Tibial artery (tissue), 4 donors: ENCODE data around the gene NCKIPSD.

Source experiments
- DNase-seq, 2 donors: peaks; one replicate each; pipeline ENCODE4 v3.0.0-alpha.2; 2019
- H3K27ac ChIP-seq, 2 donors: fragments of 200-600 bp; sonication (generic) in 1 of 2; 1 replicate in 1 of 2; 2 replicates in 1 of 2; pipeline ENCODE4 v1.5.1; 2018 to 2019; ENCODE audit warnings: mild to moderate bottlenecking in 1 of 2
- H3K27me3 ChIP-seq, 2 donors: fragments of 200-600 bp; sonication (generic) in 1 of 2; one replicate each; pipeline versions ENCODE4 v1.5.1 to v1.6.0; 2016 to 2019
- H3K36me3 ChIP-seq, 3 donors: fragments of 200-600 bp; sonication (generic) in 2 of 3; one replicate each; pipeline ENCODE4 v1.5.1; 2016 to 2019; ENCODE audit warnings: mild to moderate bottlenecking in 2 of 3
- H3K4me1 ChIP-seq, 4 donors: fragments of 200-600 bp; sonication (generic) in 2 of 4; 1 replicate in 3 of 4; 2 replicates in 1 of 4; pipeline ENCODE4 v1.5.1; 2016 to 2019
- H3K4me3 ChIP-seq, 2 donors: fragments of 200-600 bp; sonication (generic) in 1 of 2; 1 replicate in 1 of 2; 2 replicates in 1 of 2; pipeline ENCODE4 v1.5.1; 2018 to 2019; ENCODE audit warnings: mild to moderate bottlenecking in 2 of 2
- H3K9me3 ChIP-seq, 3 donors: fragments of 200-600 bp; sonication (generic) in 1 of 3; one replicate each; pipeline ENCODE4 v1.5.1; 2016 to 2019
- CTCF ChIP-seq, 2 experiments: fragments of 200-600 bp in 1 of 2; fragments of 450-650 bp in 1 of 2; IDR thresholded peaks; one replicate each; pipeline ENCODE4 v1.5.1; 2017 to 2019; ENCODE audit warnings: antibody characterized with exemption in 2 of 2, mild to moderate bottlenecking in 1 of 2, moderate library complexity in 1 of 2
- intact Hi-C: fragments of 100-400 bp; cut with DNase I; formaldehyde crosslinking; loops from one replicate; pipeline ENCODE4 v1.15.0; 2023; ENCODE audit warnings: low total_unique reads

NCKIPSD gene

GRCh38 chr3:48679411-48680391, 6.0 kb downstream of the NCKIPSD start:
- no peaks in the 10 kb centered on the region for H3K9me3 ChIP-seq
- H3K4me1 ChIP-seq: peaks cover 0 to 21% (median 17%) of the 10 kb centered on the region in 4 donors
- H3K4me3 ChIP-seq: no peak overlapping the region
- no peak for DNase-seq
- no peak for TF ChIP-seq CTCF (IDR thresholded peaks at IDR 0.05)
- intact Hi-C loops: loop anchor here (10.0 kb wide), 1 partner anchor 215 kb away; a partner anchor contains a TSS
- no peaks in the 10 kb centered on the region for H3K27me3 ChIP-seq
- peaks cover 35 to 80% (median 67%) of the 10 kb centered on the region in 3 donors for H3K36me3 ChIP-seq
- H3K27ac ChIP-seq: no peak overlapping the region

DNA sequence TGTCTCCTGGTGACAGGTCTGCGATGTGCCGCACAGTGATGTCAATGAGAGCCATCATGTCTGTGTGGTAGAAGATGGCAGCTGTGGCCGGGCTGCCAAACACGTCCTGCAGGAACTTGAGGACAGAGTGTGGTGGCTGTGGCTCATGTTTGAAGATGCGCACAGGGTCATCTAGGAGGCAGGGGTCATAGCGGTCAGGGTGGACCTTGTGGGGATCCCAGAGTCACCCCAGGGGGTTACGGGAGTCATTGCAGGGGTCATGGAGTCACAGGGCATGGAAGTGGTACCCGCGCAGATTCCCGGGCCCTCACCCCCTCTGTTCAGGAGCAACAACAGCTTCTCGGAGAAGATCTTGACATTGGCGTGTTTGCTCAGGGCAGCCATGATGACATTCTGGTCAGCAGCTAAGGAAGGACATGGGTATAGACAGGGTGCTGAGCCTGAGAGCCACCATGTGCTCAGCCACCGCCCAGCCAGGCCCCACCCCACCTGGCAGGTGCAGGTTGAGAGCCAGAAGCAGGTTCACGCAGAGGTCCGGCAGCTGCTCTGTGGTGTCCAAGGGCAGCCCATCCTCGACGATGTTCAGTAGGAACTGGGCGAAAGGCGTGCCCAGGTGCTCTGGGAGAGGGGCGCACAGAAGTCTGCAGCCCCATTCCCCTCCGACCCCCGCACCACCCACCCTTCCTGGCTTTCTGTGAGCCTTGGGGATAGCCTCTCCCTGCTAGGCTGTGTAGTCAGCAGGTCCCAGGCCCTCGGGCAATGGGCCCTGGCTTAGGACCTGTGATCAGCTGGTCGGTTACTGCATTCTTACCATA, 6.9 kb downstream of the NCKIPSD start:
- peaks cover 35 to 89% (median 77%) of the 10 kb centered on the region in 3 donors for H3K36me3 ChIP-seq
- peaks cover 0 to 11% (median 8%) of the 10 kb centered on the region in 4 donors for H3K4me1 ChIP-seq
- H3K9me3 ChIP-seq: no peaks in the 10 kb centered on the region
- no peak overlapping the region for H3K4me3 ChIP-seq
- TF ChIP-seq CTCF (IDR thresholded peaks at IDR 0.05): no peak
- H3K27ac ChIP-seq: no peak overlapping the region
- no peak for DNase-seq
- H3K27me3 ChIP-seq: no peaks in the 10 kb centered on the region
- intact Hi-C loops: no loop called here

GRCh38 chr3:48678056-48678455, 7.7 kb downstream of the NCKIPSD start:
- Histone ChIP-seq H3K4me3 (no peak overlapping the region), H3K9me3 (no peaks in the 10 kb centered on the region), H3K27me3 (no peaks in the 10 kb centered on the region), H3K27ac (no peak overlapping the region), H3K36me3 (peaks cover 35 to 90% (median 77%) of the 10 kb centered on the region in 3 donors), H3K4me1 (peaks cover 0 to 4% (median 2%) of the 10 kb centered on the region in 4 donors)
- TF ChIP-seq CTCF (IDR thresholded peaks at IDR 0.05): no peak
- DNase-seq: no peak
- intact Hi-C loops: no loop called here

GRCh38 chr3:48674505-48674904, 11.2 kb downstream of the NCKIPSD start:
- Histone ChIP-seq H3K27ac (no peak overlapping the region), H3K4me3 (no peak overlapping the region), H3K36me3 (peaks cover 24 to 81% (median 63%) of the 10 kb centered on the region in 3 donors), H3K9me3 (no peaks in the 10 kb centered on the region), H3K4me1 (no peaks in the 10 kb centered on the region), H3K27me3 (no peaks in the 10 kb centered on the region)
- intact Hi-C loops: no loop called here
- no peak for DNase-seq
- TF ChIP-seq CTCF (IDR thresholded peaks at IDR 0.05): no peak

DNA sequence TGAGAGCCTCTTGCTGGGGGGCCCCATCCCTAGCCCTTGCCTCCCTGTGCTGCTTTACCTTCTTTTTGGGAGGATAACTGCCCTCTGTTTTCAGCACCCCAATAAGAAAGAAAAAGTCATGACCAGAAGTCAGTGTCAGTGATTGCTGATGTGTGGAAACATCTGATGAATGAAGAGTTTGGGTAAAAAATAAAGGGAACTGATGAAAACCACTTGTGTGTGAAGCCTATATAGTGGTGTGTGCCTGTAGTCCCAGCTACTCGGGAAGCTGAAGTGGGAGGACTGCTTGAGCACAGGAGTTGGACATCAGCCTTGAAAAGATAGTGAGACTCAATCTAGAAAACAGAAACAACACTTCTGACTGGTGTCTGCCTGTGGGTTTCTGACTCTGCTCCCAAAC, 13.2 kb downstream of the NCKIPSD start:
- Histone ChIP-seq H3K36me3 (peaks cover 11 to 62% (median 45%) of the 10 kb centered on the region in 3 donors), H3K4me3 (no peak overlapping the region)
- intact Hi-C loops: no loop called here

More for the DNA sequence above, 13.2 kb downstream of the NCKIPSD start:
- no peak for TF ChIP-seq CTCF (IDR thresholded peaks at IDR 0.05)
- H3K27ac ChIP-seq: no peak overlapping the region
- H3K4me1 ChIP-seq: no peaks in the 10 kb centered on the region
- H3K9me3 ChIP-seq: no peaks in the 10 kb centered on the region
- no peaks in the 10 kb centered on the region for H3K27me3 ChIP-seq
- DNase-seq: no peak
